Stimulated activated naive B cell treated with anti-CD40 and anti-IgM and Interleukin-4, amounts not matched to agents 10 μg/mL and 1 μg/mL and 100 μg/mL, for 72 hours (primary cell): ENCODE measurements around the gene ZMYM3.
"Not testable (repeated sequence)": the region's sequence is repeated elsewhere in the genome, so short reads cannot be mapped to it uniquely, and the experiment has no call there.

Experiments used
- ATAC-seq, 2 donors: fragments of 150-1000 bp; cut with Tn5 transposase; replicated peaks; 2 replicates each; pipeline ENCODE4 v1.10.0; 2021; ENCODE audit warnings: moderate library complexity in 1 of 2
- DNase-seq: peaks from one replicate; pipeline ENCODE4 v3.0.0; 2021
- H3K27ac Mint-ChIP-seq: one replicate; pipeline ENCODE4 v1.8.0; 2022; ENCODE audit warnings: mild to moderate bottlenecking, mixed read lengths
- H3K27me3 Mint-ChIP-seq, 2 donors: one replicate each; pipeline ENCODE4 v1.8.0; 2022; ENCODE audit warnings: mixed read lengths in 2 of 2
- H3K36me3 Mint-ChIP-seq, 2 donors: one replicate each; pipeline ENCODE4 v1.8.0; 2022; ENCODE audit warnings: mixed read lengths in 2 of 2, mild to moderate bottlenecking in 1 of 2
- H3K4me1 Mint-ChIP-seq, 2 donors: one replicate each; pipeline ENCODE4 v1.8.0; 2022; ENCODE audit warnings: mixed read lengths in 2 of 2, mild to moderate bottlenecking in 1 of 2
- H3K4me3 Mint-ChIP-seq, 2 donors: one replicate each; pipeline ENCODE4 v1.8.0; 2022; ENCODE audit warnings: mild to moderate bottlenecking in 2 of 2, mixed read lengths in 2 of 2, moderate library complexity in 1 of 2
- H3K9me3 Mint-ChIP-seq, 2 donors: one replicate each; pipeline ENCODE4 v1.8.0; 2022; ENCODE audit warnings: mixed read lengths in 2 of 2, mild to moderate bottlenecking in 1 of 2

Gene ZMYM3

DNA sequence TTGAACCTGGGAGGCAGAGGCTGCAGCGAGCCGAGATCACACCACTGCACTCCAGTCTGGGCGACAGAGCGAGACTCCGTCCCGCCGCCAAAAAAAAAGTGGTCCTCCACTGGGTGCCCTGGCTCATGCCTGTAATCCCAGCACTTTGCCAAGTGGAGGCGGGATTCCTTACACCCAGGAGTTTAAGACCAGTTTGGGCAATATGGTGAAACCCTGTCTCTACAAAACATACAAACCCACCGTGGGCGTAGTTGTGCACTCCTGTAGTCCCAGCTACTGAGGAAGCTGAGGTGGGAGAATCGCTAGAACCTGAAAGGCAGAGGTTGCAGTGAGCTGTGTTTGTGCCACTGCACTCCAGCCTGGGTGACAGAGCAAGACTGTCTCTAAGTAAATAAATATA is 27.4 kb upstream of the ZMYM3 start:
- not testable (repeated sequence) for H3K36me3 Mint-ChIP-seq, ATAC-seq, H3K9me3 Mint-ChIP-seq, H3K27me3 Mint-ChIP-seq, H3K4me1 Mint-ChIP-seq, H3K4me3 Mint-ChIP-seq, DNase-seq, H3K27ac Mint-ChIP-seq

DNA sequence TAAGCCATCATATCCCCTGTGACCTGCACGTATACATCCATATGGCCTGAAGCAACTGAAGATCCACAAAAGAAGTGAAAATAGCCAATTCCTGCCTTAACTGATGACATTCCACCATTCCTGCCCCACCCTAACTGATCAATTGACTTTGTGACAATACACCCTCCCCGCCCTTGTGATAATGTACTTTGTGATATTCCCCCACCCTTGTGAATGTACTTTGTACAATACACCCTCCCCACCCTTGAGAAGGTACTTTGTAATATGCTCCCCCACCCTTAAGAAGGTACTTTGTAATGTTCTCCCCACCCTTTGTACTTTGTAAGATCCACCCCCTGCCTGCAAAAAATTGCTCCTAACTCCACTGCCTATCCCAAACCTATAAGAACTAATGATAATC is 18.4 kb upstream of the ZMYM3 start:
- DNase-seq, ATAC-seq, H3K9me3 Mint-ChIP-seq, H3K4me1 Mint-ChIP-seq, H3K4me3 Mint-ChIP-seq, H3K27me3 Mint-ChIP-seq, H3K36me3 Mint-ChIP-seq, H3K27ac Mint-ChIP-seq: not testable (repeated sequence)

DNA sequence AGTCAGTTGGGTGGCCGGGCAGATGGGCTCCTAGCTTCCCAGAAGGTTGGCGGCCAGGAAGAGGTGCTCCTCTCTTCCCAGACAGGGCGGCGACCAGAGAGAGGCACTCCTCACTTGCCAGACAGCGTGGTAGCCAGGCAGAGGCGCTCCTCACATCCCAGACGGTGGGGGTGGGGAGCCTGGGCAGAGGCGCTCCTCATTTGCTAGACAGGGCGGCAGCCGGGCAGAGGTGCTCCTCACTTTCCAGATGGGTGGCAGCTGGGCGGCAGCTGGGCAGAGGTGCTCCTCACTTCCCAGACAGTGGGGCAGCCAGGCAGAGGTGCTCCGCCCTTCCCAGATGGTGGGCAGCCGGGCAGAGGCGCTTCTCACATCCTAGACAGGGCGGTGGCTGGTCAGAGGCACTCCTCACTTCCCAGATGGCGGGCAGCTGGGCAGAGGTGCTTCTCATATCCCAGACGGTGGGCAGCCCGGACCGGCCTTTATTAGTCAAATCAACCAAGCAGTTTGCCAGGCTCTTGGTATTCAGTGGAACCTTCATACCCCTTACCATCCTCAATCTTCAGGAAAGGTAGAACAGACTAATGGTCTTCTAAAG is 16.0 kb upstream of the ZMYM3 start:
- Mint-ChIP-seq H3K27ac (no peak overlapping the region), H3K4me3 (no peak overlapping the region), H3K9me3 (no peaks in the 10 kb centered on the region), H3K4me1 (no peaks in the 10 kb centered on the region), H3K27me3 (no peaks in the 10 kb centered on the region), H3K36me3 (peaks cover 0 to 6% of the 10 kb centered on the region in 2 donors)
- no peak for ATAC-seq
- DNase-seq: no peak

DNA sequence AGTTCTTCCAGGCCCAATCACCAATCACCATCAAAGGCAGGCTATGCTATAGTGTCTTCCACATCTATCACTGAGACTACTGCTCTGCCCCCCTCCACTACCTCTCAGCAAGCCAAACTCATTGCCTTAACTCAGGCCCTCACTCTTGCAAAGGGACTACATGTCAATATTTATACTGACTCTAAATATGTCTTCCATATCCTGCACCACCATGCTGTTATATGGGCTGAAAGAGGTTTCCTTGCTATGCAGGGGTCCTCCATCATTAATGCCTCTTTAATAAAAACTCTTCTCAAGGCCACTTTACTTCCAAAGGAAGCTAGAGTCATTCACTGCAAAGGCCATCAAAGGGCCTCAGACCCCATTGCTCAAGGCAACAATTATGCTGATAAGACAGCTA is 14.7 kb upstream of the ZMYM3 start:
- H3K4me1 Mint-ChIP-seq, ATAC-seq, DNase-seq, H3K4me3 Mint-ChIP-seq, H3K36me3 Mint-ChIP-seq, H3K27me3 Mint-ChIP-seq, H3K9me3 Mint-ChIP-seq, H3K27ac Mint-ChIP-seq: not testable (repeated sequence)

DNA sequence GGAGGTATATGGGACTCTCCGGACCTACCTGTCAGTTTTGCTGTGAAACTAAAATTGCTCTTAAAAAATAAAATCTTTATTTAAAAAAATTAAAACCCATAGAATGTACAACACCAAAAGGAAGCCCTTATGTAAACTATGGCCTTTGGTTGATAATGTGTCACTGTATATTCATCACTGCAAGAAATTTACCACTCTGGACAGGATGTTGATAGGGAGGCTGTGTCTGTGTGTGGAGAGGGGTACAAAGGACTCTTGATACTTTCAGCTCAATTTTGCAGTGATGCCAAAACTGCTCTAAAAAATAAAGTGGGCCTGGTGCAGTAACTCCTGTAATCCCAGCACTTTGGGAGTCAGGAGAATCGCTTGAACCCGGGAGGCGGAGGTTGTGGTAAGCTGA is 2.9 kb upstream of the ZMYM3 start:
- H3K27ac Mint-ChIP-seq: no peak overlapping the region
- no peak overlapping the region for H3K4me3 Mint-ChIP-seq
- no peaks in the 10 kb centered on the region for H3K27me3 Mint-ChIP-seq
- no peak for ATAC-seq
- no peak for DNase-seq
- peaks cover 11 to 24% of the 10 kb centered on the region in 2 donors for H3K4me1 Mint-ChIP-seq
- H3K36me3 Mint-ChIP-seq: peaks cover 0 to 3% of the 10 kb centered on the region in 2 donors
- no peaks in the 10 kb centered on the region for H3K9me3 Mint-ChIP-seq

DNA sequence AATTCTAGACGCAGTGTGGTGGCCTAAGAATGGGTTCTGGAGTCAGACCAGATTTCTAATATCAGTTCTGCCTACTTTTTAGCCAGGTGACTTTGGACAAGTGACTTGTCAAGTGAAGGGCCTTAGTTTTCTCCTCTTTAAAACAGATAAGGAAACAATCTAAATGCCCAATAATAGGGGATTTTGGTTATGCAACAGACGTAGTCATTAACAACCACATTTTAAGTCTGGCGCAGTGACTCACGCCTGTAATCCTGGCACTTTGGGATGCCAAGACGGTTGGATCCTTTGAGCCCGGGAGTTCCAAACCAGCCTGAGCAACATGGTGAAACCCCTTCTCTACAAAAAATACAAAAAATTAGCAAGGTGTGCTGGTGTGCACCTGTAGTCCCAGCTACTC is 2.1 kb upstream of the ZMYM3 start:
- ATAC-seq (no peak), DNase-seq (no peak)
- Mint-ChIP-seq H3K36me3 (peaks cover 2 to 3% of the 10 kb centered on the region in 2 donors), H3K27me3 (no peaks in the 10 kb centered on the region), H3K4me1 (peaks cover 15 to 32% of the 10 kb centered on the region in 2 donors), H3K9me3 (no peaks in the 10 kb centered on the region), H3K27ac (no peak overlapping the region), H3K4me3 (peak overlapping the region in 1 of 2 donors; percentile 89)

DNA sequence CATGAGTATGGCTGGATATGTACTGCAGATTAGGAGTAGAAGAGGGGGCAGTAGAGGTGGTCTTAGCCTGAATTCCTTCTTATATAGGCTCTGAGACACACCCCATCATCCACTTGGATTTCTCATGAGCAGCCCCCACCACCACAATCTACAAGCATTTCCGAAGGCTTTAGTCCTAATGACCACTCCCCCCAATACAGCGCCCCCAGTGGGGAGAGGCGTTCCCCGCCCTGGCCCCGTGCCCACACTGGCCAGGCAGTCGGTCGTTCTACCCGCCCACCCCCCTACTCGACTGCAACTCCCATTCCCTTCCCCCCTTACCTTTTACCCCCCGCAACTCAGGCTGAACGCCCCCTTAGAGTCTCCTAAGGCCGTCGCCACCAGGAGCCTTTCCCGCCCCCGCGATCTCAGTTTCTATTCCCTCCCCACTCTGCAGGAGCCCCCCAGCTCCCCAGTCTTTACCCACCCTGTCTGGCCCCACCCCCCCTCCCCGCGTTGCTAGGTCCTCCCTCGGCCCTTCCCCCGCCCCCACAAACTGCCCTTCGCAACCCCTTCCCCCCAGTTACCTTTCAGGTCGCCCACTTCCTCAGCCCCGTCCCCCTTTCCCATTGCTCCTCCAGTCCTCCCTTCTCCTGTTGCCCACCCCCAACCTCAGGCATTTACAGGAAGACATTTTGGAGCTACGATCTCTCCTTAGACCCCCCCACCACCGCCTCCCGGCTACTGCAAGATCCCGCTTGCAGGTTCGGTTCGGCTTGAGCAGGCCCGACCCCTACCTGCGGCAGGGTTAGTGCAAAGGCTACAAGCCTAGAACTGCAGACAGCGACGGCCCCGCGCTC is 468 bp downstream of the ZMYM3 start:
- Mint-ChIP-seq H3K9me3 (no peaks in the 10 kb centered on the region), H3K36me3 (peaks cover 12 to 17% of the 10 kb centered on the region in 2 donors), H3K27me3 (no peaks in the 10 kb centered on the region), H3K27ac (peak overlapping the region; percentile 97), H3K4me3 (peak overlapping the region; percentile 89), H3K4me1 (peaks cover 17 to 32% of the 10 kb centered on the region in 2 donors)
- DNase-seq: peak; percentile 29
- no peak for ATAC-seq

DNA sequence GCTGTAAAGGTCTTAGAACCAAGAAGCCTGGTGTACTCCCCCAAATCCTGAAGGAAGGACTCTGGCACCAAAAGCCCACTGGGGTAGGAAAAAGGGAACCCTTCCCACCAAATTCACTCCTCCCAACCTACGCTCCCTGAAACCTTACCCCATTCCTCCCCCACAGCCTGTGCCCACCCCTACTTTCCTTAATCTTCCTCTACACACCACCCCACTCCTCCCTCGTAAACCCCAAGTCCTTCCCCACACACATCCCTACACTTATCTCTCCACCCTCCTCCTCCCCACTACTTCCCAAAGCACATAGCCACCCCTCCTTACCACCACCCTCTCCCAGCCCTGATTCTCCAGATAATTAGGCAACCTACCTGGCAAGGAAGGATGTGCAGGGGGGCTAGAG is 1.7 kb downstream of the ZMYM3 start:
- H3K4me1 Mint-ChIP-seq: peaks cover 17 to 32% of the 10 kb centered on the region in 2 donors
- no peaks in the 10 kb centered on the region for H3K9me3 Mint-ChIP-seq
- no peak overlapping the region for H3K27ac Mint-ChIP-seq
- H3K4me3 Mint-ChIP-seq: peak overlapping the region; percentile 89
- DNase-seq: no peak
- no peak for ATAC-seq
- peaks cover 15 to 22% of the 10 kb centered on the region in 2 donors for H3K36me3 Mint-ChIP-seq
- H3K27me3 Mint-ChIP-seq: no peaks in the 10 kb centered on the region

DNA sequence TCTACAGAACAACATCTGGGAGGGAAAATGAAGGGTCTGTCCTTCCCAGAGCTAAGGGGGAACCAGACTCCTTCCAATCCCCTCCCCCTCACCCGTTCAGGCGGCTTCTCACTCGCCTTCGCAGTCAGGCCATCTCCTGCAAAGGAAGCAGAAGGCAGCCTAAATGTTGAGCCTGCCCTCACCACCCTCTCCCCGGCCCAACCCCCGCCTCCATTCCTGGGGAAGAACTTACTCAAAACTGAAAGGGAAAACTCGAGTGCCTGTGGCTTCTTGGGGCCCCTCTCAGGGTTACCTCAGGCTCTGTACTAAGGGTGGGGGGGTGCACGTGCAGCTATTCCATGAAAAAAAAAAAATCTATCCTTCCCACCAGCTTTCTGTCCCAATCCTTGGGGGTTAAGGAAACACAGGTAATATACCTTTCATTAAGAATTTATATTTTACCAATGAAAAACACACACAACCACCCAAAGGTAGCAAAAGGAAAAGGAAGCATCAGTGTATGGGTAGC is 2.4 kb downstream of the ZMYM3 start:
- Mint-ChIP-seq H3K27me3 (no peaks in the 10 kb centered on the region), H3K4me1 (peaks cover 17 to 32% of the 10 kb centered on the region in 2 donors), H3K9me3 (no peaks in the 10 kb centered on the region), H3K4me3 (peak overlapping the region; percentile 43 to 51), H3K36me3 (peaks cover 18 to 28% of the 10 kb centered on the region in 2 donors), H3K27ac (no peak overlapping the region)
- ATAC-seq: no peak
- no peak for DNase-seq

DNA sequence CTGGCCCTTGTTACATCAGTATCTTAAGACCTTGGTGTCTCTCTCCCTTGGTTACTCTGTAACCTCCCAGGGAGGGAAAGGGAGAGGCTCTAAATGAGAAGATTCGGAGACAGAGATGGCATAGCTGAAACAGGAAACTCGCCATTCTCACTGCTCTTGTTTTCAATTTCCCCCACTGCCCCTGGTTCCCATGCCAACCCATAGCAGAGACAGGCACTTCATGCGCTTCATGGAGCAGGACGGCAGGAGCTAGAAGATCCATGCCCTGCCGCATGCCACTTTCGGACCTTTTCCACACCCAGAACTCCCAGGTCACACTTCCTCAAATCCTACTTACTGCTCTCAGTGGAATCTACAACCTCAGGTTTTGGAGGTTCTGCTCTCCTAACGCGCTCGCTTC is 3.1 kb downstream of the ZMYM3 start:
- peaks cover 19 to 30% of the 10 kb centered on the region in 2 donors for H3K36me3 Mint-ChIP-seq
- peaks cover 17 to 30% of the 10 kb centered on the region in 2 donors for H3K4me1 Mint-ChIP-seq
- no peak overlapping the region for H3K4me3 Mint-ChIP-seq
- H3K27ac Mint-ChIP-seq: no peak overlapping the region
- ATAC-seq (no peak), DNase-seq (no peak)
- H3K9me3 Mint-ChIP-seq: no peaks in the 10 kb centered on the region
- no peaks in the 10 kb centered on the region for H3K27me3 Mint-ChIP-seq

DNA sequence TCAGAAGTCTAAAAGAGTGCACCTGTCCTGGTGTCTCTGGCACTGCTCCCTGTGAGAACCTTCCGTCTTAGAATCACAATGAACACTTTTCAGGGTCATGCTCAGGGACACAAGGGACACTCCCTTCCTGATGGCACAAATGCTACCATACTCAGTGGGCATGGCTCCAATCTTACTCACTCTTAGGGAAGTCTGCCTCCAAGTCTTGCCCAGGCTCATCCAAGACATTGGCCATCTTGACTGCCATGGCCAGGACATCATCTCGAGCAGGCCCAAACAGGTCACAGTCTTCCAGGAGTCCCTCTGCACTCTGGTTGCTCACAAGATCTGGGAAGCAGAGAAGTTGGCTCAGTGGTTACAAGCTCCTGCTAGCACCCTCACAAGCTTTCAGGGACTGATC is 8.8 kb downstream of the ZMYM3 start:
- ATAC-seq: no peak
- no peak overlapping the region for H3K27ac Mint-ChIP-seq
- no peak overlapping the region for H3K4me3 Mint-ChIP-seq
- H3K9me3 Mint-ChIP-seq: peaks cover 0 to 3% of the 10 kb centered on the region in 2 donors
- H3K4me1 Mint-ChIP-seq: no peaks in the 10 kb centered on the region
- H3K36me3 Mint-ChIP-seq: peaks cover 40 to 54% of the 10 kb centered on the region in 2 donors
- no peak for DNase-seq
- H3K27me3 Mint-ChIP-seq: no peaks in the 10 kb centered on the region

DNA sequence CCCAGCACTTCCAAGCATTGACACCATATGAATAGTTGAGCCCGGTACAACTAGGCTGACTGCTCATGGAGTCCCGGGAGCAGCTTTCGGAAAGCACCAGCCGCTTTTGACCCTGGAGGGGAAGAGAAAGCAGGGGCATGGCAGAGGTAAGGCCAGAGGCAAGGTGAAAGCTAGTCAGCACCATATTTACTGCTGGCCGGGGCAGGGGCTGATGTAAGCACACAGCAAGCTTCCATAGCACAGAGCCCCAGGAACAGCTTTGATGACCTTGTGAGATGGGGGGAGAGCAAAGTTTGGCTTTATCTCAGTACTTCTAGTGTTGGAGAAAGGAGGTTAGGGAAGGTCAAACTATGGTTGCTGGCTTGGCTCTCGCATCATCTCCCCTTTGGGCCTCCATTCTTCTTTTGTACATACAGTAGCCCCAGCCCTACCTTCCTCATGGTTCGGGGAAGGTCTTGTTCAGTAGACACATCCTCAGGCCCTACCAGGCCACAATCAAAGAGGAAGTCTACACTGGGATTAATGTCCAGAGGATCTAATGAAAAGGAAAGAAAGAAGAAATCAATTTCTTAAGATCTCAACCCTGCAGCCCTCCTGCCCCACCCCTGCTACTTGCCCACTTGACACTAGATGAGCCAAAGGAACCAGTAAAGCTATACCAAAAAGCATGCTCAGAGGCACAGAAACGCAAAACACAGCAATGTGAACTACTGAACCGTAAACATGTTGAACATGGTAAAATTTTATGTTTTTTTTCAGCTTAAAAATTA is 9.4 kb downstream of the ZMYM3 start:
- peaks cover 0 to 3% of the 10 kb centered on the region in 2 donors for H3K9me3 Mint-ChIP-seq
- no peaks in the 10 kb centered on the region for H3K27me3 Mint-ChIP-seq
- DNase-seq: no peak
- peaks cover 43 to 55% of the 10 kb centered on the region in 2 donors for H3K36me3 Mint-ChIP-seq
- no peaks in the 10 kb centered on the region for H3K4me1 Mint-ChIP-seq
- no peak overlapping the region for H3K27ac Mint-ChIP-seq
- ATAC-seq: no peak
- no peak overlapping the region for H3K4me3 Mint-ChIP-seq

DNA sequence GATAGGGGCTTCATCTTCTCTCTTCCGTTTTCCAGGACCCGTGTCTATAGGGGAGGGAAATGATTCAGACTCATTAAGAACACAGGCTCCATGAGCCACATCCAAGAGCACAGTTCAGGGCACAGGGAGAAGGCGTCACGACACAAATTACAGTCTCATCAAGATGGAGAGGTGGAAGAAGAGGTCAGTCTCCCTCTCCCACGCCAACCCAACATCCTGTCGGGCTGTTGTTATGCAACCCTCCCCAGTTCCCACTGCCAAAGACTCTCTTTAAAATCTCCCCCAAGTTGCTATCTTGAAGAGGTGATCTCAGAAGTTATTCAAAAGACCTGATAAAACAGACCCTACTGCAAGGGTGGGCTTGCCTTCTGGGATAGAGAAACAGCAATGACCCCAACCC is 12.6 kb downstream of the ZMYM3 start:
- DNase-seq (no peak), ATAC-seq (no peak)
- Mint-ChIP-seq H3K9me3 (peaks cover 0 to 7% of the 10 kb centered on the region in 2 donors), H3K27ac (no peak overlapping the region), H3K4me3 (no peak overlapping the region), H3K4me1 (no peaks in the 10 kb centered on the region), H3K27me3 (no peaks in the 10 kb centered on the region), H3K36me3 (peaks cover 35 to 40% of the 10 kb centered on the region in 2 donors)

DNA sequence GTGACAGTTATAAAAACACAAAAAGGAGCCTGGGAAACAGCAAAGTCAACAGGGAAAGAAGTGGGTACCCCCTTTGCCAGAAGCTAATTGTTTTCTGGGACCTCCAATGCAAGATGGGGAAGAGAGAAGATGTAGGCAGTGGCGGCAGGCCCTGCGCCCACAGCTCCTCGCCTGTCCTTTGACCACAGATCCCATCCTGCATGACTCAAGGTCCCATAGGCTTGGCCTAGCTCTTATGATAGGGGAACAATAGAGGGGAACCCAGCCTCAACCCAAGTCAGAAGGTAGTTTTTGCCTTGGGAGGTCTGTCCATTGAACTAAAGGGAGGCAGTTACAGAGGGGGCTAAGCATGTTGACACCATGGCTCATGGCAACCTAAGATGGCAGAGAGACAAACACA is 14.2 kb downstream of the ZMYM3 start:
- no peak overlapping the region for H3K4me3 Mint-ChIP-seq
- ATAC-seq (no peak), DNase-seq (no peak)
- H3K36me3 Mint-ChIP-seq: peaks cover 28 to 32% of the 10 kb centered on the region in 2 donors
- no peak overlapping the region for H3K27ac Mint-ChIP-seq
- no peaks in the 10 kb centered on the region for H3K27me3 Mint-ChIP-seq
- H3K9me3 Mint-ChIP-seq: peaks cover 0 to 4% of the 10 kb centered on the region in 2 donors
- no peaks in the 10 kb centered on the region for H3K4me1 Mint-ChIP-seq
